Glomerular visceral epithelial cell (primary cell): ENCODE results near the gene JPH4.

Experiments
- DNase-seq: peaks from one replicate; pipeline ENCODE4 v3.0.0-alpha.2; 2016; ENCODE audit errors: extremely low spot score

JPH4 gene

GRCh38 chr14:23579739-23580138, 1.1 kb upstream of the JPH4 start:
- no peak for DNase-seq

GRCh38 chr14:23579311-23579630, 681 bp upstream of the JPH4 start:
- no peak for DNase-seq

- DNase-seq = no peak
These were observed 739 bp downstream of the JPH4 start for GRCh38 chr14:23577710-23578392.

- no peak for DNase-seq
These were observed 1.4 kb downstream of the JPH4 start for GRCh38 chr14:23577004-23577681.

DNA sequence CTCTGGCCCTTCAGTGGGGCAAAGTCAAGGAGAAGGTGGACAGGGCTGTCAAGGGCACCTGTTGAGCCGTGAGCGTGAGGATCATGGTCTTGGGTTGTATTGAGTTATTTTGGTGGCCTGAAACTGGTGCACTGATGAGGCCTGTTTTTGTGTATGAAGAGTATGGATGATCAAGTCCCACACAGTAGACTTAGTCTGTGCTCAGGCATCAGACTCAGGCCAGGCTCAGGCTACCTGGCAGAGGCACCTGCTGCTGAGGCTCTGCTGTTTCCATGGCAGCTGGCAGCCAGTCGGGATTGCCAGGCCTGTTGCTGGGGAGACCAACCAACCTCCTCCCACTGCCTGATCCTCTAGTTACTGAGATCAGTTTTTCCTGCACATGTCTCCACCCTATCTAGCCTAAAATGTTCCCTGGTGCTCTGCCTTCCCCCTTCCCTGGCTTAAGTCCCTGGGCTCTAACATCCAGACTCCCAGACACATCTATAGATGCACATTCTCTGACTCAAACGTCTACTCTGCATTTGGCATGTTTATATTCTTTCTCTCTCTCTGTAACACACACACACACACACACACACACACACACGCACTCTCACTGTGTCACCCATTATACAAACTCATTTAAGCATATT, 5.1 kb downstream of the JPH4 start:
- DNase-seq = no peak

DNA sequence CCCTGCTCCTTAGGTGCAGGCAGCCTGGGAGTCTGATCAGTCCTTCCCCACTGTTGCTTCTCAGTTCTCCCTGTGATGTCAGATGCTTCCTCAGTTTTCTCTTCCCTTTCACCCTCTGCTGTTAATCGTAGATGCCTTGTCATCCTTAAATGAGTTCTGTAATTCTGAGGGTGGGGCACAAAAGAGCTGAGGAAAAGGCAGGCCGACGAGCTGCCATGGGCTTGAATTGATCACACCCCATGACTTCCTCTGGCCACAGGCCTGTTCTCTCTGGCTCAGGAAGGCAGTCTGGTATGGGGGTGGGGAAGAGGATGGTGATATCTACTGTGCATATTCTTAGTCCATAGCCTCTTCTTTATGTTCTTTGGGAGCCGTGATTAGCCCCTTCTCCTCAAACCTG, 5.8 kb downstream of the JPH4 start:
- DNase-seq = no peak

- DNase-seq = no peak
These were observed 6.1 kb downstream of the JPH4 start for GRCh38 chr14:23572524-23572828.

GRCh38 chr14:23571701-23572523, 6.7 kb downstream of the JPH4 start:
- DNase-seq = no peak

DNA sequence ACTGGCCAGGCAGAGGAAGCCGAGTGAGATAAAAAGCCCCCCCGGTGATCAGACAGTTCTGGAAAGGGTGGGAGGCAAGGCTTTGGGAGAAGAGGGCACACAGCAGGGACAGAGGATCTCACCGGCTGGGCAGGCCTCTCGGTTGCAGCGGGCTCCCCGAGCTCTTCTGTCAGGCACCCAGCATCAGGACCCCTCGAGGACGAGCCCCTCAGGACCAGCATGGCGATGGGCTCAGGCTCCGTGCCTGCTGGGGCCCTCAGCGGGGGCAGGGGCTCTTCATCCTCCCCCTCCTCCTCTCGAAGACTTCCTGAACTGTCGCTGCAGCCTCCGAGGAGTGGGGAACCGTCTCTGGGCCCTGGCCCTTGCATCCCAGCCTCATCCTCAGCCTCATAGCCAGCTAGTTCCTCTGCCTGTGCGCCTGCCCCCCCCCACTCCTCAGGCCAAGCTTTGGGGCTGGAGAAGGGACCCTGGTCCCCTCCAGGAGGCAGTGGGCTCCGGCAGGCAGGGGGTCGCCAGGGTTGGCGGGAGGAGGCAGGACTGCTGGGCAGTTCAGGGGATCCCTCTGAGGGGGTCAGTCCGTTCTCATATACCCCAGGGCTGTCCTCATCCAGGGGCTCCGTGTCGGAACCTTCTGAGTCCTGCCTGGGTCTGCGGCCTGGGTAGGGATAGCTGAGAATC, 7.6 kb downstream of the JPH4 start:
- no peak for DNase-seq

DNA sequence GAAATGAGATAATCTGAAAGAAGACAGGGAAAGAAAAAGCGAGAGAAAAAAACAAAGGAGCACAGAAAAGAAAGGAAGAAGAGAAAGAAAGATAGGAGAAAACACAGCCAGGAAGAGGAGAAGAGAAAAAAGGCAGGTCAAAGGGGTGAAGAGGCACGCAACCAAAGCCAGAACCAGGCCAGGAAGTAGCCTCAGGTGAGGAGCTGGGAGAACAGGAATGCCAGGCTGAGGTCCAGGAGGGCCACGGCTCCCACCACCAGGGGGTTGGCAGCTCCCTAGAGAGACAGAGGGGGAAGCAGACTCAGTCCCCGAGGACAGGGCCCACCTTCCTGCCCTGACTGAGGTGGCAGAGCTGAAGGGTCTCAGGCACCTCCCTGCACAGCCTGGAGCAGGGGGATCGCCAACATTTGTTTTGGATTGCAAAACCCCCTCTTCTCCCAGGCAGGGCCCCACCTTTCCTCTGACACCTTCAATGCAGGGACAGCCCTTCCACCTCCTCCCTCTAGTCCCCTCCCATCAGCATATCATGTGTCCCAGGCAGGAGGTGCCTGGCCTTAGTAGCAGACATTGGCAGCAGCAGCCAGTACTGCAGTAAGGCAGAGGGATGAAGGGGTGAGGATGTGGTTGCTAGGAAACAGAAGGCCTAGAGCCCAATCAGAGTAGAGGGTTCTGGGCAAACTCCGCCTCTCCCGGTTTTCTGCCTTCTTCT, 9.0 kb downstream of the JPH4 start:
- DNase-seq = no peak

DNA sequence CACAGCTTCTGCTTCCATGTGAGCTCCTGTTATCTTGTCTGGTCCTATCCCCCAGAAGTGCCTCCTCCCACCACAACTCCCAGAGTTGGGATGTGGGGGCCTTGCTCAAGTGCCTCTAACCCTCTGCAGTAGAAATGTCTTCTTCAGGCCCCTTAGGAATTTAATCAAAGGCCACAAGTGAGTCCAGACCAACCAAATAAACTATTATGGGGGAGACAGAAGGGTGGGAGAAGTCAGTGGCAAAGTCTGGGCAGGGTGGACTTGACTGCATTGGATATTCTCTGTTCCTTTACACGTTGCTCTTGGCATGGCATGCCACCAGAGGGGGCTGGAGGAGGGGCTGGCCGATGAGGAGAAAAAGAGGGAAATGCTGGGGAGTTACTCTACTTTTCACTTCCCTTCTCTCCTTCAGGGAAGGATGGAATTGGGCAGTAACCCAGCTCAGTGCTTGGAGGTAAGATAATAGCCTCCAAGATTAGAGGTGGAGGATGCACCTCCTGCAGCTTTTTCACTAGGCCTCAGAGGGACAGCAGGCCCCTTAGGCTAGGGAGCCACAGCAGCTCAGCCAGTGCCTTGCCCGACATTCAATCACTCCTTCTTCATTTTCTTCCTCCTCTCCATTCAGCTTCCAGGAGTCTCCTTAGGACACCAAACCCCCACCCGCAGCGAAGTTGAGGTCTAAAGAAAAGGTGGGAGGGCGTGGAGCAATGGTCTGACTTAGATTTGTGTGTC, 9.8 kb downstream of the JPH4 start:
- peak; percentile 35 for DNase-seq

DNA sequence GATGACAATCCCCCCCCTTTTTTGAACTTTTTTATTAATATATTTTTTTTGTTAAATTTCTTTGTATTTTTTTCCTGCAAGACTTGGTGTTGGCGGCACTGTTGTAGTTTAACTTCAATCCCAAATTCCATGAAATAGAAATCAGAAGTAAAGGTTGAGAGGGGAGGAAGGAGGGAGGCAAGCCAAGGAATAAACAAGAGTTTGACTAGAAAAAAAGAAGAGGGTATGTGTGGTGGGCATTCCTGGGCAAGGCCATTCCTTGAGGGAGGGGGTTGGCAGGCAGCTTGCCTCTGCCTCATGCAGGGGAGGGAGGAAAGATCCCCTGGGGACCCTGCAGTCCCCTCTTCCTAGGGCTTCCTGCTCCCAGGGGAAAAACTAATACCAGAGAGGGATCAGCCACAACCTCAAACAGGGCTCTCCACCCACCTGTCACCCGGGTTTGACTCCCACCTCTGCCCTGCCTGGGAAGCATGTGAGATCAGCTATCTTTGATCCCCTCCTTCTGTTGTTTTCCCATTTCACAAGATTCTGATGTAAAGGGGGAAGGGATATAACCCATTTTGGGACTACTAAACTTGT, 10.5 kb downstream of the JPH4 start:
- no peak for DNase-seq

GRCh38 chr14:23567186-23568020, 11.2 kb downstream of the JPH4 start, which contains the start of gene AP1G2:
TSS of gene AP1G2 (minus strand) at chr14:23567791. CDS start at chr14:23567314, 477 bp downstream.
- DNase-seq = peak; percentile 87

GRCh38 chr14:23566778-23567185, 11.8 kb downstream of the JPH4 start:
- DNase-seq = no peak

DNA sequence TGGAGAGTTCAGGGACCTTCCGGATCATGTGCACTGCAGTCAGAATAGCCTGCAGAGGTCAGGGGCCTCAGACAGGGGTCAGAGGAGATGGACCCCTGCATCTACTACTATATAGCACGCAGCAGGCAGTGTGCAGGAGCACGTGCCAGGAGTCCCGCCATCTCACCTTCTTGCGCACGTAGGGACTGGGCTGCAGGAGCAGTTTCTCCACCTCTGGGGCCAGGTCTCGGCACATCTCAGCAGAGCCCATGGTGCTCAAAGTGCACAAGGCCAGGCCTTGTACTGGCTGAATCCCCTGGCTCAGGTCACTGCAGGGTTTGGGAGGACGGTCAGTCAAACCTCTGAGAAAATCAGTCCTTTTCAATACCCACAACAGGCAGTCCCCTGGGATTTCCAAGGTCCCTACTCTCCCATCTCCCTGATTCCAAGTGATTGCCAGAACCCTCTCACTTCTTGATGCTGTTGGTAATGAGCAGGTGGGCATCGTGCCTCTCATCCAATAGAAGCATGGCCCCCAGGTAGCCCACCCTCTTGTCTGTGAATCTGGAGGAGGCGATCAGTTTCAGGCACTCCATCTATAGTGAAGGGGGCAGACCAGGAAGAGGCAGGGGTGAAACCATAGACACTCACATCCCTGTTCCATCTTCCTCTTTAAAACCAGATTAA, 12.3 kb downstream of the JPH4 start:
- DNase-seq = no peak

DNA sequence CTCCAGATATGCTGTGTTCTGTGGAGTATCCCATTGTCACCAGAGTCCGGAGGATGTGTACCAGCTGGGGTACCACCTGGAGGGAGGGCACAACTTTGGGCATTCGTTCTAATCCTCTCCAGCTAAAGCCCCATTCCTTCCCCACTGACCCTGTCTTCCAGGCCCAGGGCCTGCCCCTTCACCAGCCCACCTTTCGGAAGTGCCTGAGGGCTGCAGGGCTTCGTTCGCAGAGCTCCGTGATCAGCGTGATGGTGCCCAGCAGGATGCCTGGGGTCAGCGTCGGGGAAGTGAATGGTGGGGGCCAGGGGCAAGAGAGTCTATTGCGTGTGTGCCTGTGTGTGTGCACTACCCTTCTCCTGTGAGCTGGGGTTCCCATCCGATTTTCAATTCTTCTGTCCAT, 13.0 kb downstream of the JPH4 start:
- DNase-seq = no peak

DNA sequence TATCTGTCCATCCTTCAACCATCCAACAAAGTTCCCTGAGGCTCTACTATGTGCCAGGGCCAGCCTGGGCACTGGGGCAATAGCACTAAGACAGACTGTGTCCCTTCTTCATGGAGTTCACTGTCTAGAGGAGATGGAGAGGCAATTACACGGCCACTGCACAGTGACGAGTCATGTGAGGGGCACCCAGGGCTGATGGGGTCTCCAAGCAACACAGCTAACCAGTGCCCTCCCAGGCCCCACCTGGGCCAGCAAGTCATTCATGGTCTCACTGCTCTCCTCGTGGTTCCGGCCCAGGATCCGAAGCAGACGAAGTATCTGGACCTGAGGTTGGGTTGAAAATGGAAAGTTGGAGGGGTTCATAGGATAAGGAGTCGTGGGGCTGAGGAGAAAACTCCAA, 13.7 kb downstream of the JPH4 start:
- DNase-seq = no peak

GRCh38 chr14:23564181-23564812, 14.3 kb downstream of the JPH4 start:
- no peak for DNase-seq
